GM18951 (cell line): ENCODE results near the gene ZC3H4.

Source experiments
- POLR2A ChIP-seq: IDR thresholded peaks from 4 replicates; pipeline ENCODE4 v1.6.1; 2011; ENCODE audit warnings: mild to moderate bottlenecking; ENCODE audit not compliant: insufficient read length, insufficient read depth; ENCODE audit errors: extremely low read depth
- in situ Hi-C: fragments of 300-500 bp; cut with MboI; formaldehyde crosslinking; loops from one replicate; pipeline ENCODE4 v1.12.0; 2022; ENCODE audit warnings: low sequenced_read_pairs, mixed read lengths, inconsistent platforms; ENCODE audit not compliant: unreplicated experiment

The ZC3H4 gene

GRCh38 chr19:47112997-47113849, at the start of gene ZC3H4:
ZC3H4 (minus strand) TSS chr19:47113776; CDS start chr19:47112584, 1,192 bp downstream.
- peak; percentile 74 for TF ChIP-seq POLR2A
- in situ Hi-C loops = no loop called here

GRCh38 chr19:47161876-47162489, 48.4 kb upstream of the ZC3H4 start:
- in situ Hi-C loops = no loop called here
- TF ChIP-seq POLR2A = no peak

- in situ Hi-C loops = no loop called here
- no peak for TF ChIP-seq POLR2A
Observed at GRCh38 chr19:47158879-47159503, 45.4 kb upstream of the ZC3H4 start.

- no peak for TF ChIP-seq POLR2A
- in situ Hi-C loops = no loop called here
Observed at GRCh38 chr19:47158367-47158791, 44.8 kb upstream of the ZC3H4 start.

- TF ChIP-seq POLR2A = no peak
- in situ Hi-C loops = no loop called here
Observed at GRCh38 chr19:47157431-47158321, 44.1 kb upstream of the ZC3H4 start.

GRCh38 chr19:47156861-47157430, 43.4 kb upstream of the ZC3H4 start:
- TF ChIP-seq POLR2A = no peak
- in situ Hi-C loops = no loop called here

- TF ChIP-seq POLR2A = no peak
- in situ Hi-C loops = no loop called here
Observed at GRCh38 chr19:47155148-47155547, 41.6 kb upstream of the ZC3H4 start.

- in situ Hi-C loops = no loop called here
- TF ChIP-seq POLR2A = no peak
Observed at GRCh38 chr19:47153266-47153665, 39.7 kb upstream of the ZC3H4 start.

GRCh38 chr19:47152632-47153031, 39.1 kb upstream of the ZC3H4 start:
- TF ChIP-seq POLR2A = no peak
- in situ Hi-C loops = no loop called here

GRCh38 chr19:47152205-47152604, 38.6 kb upstream of the ZC3H4 start:
- no peak for TF ChIP-seq POLR2A
- in situ Hi-C loops = no loop called here

GRCh38 chr19:47151627-47152026, 38.1 kb upstream of the ZC3H4 start:
- no peak for TF ChIP-seq POLR2A
- in situ Hi-C loops = no loop called here

- no peak for TF ChIP-seq POLR2A
- in situ Hi-C loops = loop anchor here (10.0 kb wide), 1 partner anchor 108 kb away; the partner anchor contains the start of gene CCDC9
Observed at GRCh38 chr19:47146920-47147319, 33.3 kb upstream of the ZC3H4 start.

- in situ Hi-C loops = loop anchor here (10.0 kb wide), 1 partner anchor 109 kb away; the partner anchor contains the start of gene CCDC9
- TF ChIP-seq POLR2A = no peak
Observed at GRCh38 chr19:47145639-47146486, 32.3 kb upstream of the ZC3H4 start.
